ENCODE results near the gene CNTFR. TPM values are rescaled to one million over a fixed set of nuclear protein-coding genes. Genes with fewer than 3 reads are reported as not detected.
A peak's percentile ranks its signal among the peaks of the same experiment; 100 is the strongest.

The CNTFR gene
- total RNA-seq, 1 donor from 2014 or later, result 4.7 TPM

- intact Hi-C loops (cut with DNase I), result no loop called here
- DNase-seq (ENCODE audit: low spot score in 2 of 2), result no peak
- H3K4me1 ChIP-seq, result peaks cover 0 to 3% of the 10 kb centered on the region in 2 donors
- H3K9me3 ChIP-seq, result no peaks in the 10 kb centered on the region
- H3K4me3 ChIP-seq, result no peak overlapping the region
- no peaks in the 10 kb centered on the region for H3K27me3 ChIP-seq
- H3K36me3 ChIP-seq, result no peaks in the 10 kb centered on the region
- no peak overlapping the region for H3K27ac ChIP-seq
- no peak for TF ChIP-seq CTCF (IDR thresholded peaks at IDR 0.05)
Measured at GRCh38 chr9:34606190-34606589, 16.7 kb upstream of the CNTFR start.

DNA sequence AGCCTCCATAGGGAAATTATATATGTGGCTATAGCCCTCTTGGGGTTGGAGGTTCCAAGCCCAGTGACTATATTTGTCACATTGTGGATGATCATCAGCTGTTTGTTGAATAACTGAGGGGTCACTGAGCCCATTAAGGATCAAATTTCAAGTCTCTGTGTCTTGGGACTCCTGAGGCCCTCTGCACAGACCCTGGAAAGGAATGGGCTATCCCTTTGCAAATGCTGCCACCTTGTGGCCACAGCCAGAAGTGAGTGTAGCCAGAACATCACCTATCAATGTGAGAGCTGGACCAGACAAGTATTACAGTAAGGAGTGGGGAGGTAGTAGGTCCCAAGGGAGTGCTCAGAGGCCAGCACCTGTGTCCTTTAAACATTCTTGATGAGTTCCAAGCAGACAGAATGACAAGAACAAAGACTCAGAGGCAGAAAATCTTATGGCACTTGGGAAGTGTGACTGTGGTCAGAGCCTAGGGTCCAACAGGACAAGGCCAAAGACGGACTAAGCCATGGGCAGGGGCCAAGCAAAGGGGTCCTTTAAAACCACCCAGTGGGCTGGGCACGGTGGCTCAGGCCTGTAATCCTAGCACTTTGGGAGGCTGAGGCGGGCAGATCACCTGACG lies 14.2 kb upstream of the CNTFR start:
- peak; percentile 77 to 93 (median 88) for TF ChIP-seq CTCF (IDR thresholded peaks at IDR 0.05)
- intact Hi-C loops (cut with DNase I), result loop anchor here (1.0 kb wide), 1 partner anchor 55 kb away; no protein-coding TSS in a partner anchor
- Histone ChIP-seq H3K4me3 (no peak overlapping the region), H3K27me3 (no peaks in the 10 kb centered on the region), H3K36me3 (no peaks in the 10 kb centered on the region), H3K4me1 (no peaks in the 10 kb centered on the region), H3K27ac (no peak overlapping the region), H3K9me3 (no peaks in the 10 kb centered on the region)
- peak in 1 of 2 donors; percentile 93 for DNase-seq (ENCODE audit: low spot score in 2 of 2)

- intact Hi-C loops (cut with DNase I), result no loop called here
- H3K4me3 ChIP-seq, result no peak overlapping the region
- no peaks in the 10 kb centered on the region for H3K27me3 ChIP-seq
- H3K4me1 ChIP-seq, result no peaks in the 10 kb centered on the region
- no peak for TF ChIP-seq CTCF (IDR thresholded peaks at IDR 0.05)
- no peak overlapping the region for H3K27ac ChIP-seq
- DNase-seq (ENCODE audit: low spot score in 2 of 2), result no peak
- H3K9me3 ChIP-seq, result no peaks in the 10 kb centered on the region
- H3K36me3 ChIP-seq, result no peaks in the 10 kb centered on the region
Measured at GRCh38 chr9:34601937-34602573, 12.5 kb upstream of the CNTFR start.

- H3K4me3 ChIP-seq, result no peak overlapping the region
- H3K27me3 ChIP-seq, result no peaks in the 10 kb centered on the region
- no peak for TF ChIP-seq CTCF (IDR thresholded peaks at IDR 0.05)
- intact Hi-C loops (cut with DNase I), result no loop called here
- H3K36me3 ChIP-seq, result no peaks in the 10 kb centered on the region
- DNase-seq (ENCODE audit: low spot score in 2 of 2), result no peak
- no peak overlapping the region for H3K27ac ChIP-seq
- no peaks in the 10 kb centered on the region for H3K4me1 ChIP-seq
- no peaks in the 10 kb centered on the region for H3K9me3 ChIP-seq
Measured at GRCh38 chr9:34600908-34601307, 11.4 kb upstream of the CNTFR start.

- Histone ChIP-seq H3K4me3 (no peak overlapping the region), H3K27ac (no peak overlapping the region), H3K4me1 (no peaks in the 10 kb centered on the region), H3K36me3 (no peaks in the 10 kb centered on the region), H3K27me3 (no peaks in the 10 kb centered on the region), H3K9me3 (no peaks in the 10 kb centered on the region)
- TF ChIP-seq CTCF (IDR thresholded peaks at IDR 0.05), result no peak
- intact Hi-C loops (cut with DNase I), result no loop called here
- DNase-seq (ENCODE audit: low spot score in 2 of 2), result no peak
Measured at GRCh38 chr9:34599546-34599945, 10.0 kb upstream of the CNTFR start.
